C4-2B (cell line): Measurements from ENCODE around the gene KCNC1.

ENCODE experiments used
- CTCF ChIP-seq: fragments of 450-650 bp; conservative IDR thresholded peaks from 2 replicates; pipeline ENCODE4 v1.5.1; 2017; ENCODE audit warnings: mild to moderate bottlenecking
- ZFX ChIP-seq: fragments of 450-650 bp; IDR thresholded peaks from 2 replicates; pipeline ENCODE4 v1.6.1; 2017

- no peak for TF ChIP-seq ZFX
- TF ChIP-seq CTCF, result no peak
Observed at GRCh38 chr11:17725174-17725573, 9.4 kb upstream of the KCNC1 start.
